Naive thymus-derived CD4-positive, alpha-beta T cell (primary cell): Measurements from ENCODE around the gene ZNF451. TPM values are rescaled to one million over a fixed set of nuclear protein-coding genes. Genes with fewer than 3 reads are reported as not detected.
"Not testable (repeated sequence)": the region's sequence is repeated elsewhere in the genome, so short reads cannot be mapped to it uniquely, and the experiment has no call there.

Source experiments
- ATAC-seq: fragments of 150-1000 bp; cut with Tn5 transposase; 2 replicates; pipeline ENCODE4 v1.10.0; 2021; ENCODE audit warnings: mild to moderate bottlenecking, moderate library complexity
- CTCF ChIA-PET: fragments of 350-600 bp; sonication (Branson Sonifier 250); formaldehyde crosslinking; loops from one replicate; lab custom pipeline; 2021; ENCODE audit warnings: antibody characterized with exemption; lab: Charles Lee
- POLR2A ChIA-PET: fragments of 350-600 bp; sonication (Branson Sonifier 250); formaldehyde crosslinking; loops from one replicate; lab custom pipeline; 2021; ENCODE audit warnings: antibody characterized with exemption, inconsistent platforms; lab: Charles Lee
- DNase-seq, 9 donors: peaks; one replicate each; pipeline versions ENCODE4 v3.0.0 to v3.0.0-alpha.2; 2020 to 2022; ENCODE audit warnings: mixed read lengths in 1 of 9
- H3K27ac ChIP-seq: one replicate; pipeline ENCODE4 v1.7.0; 2013; ENCODE audit warnings: mild to moderate bottlenecking, low read depth, low read length, moderate library complexity
- H3K27me3 ChIP-seq, 2 donors: one replicate each; pipeline ENCODE4 v1.7.0; 2013; ENCODE audit warnings: low read length in 2 of 2, mild to moderate bottlenecking in 2 of 2, moderate library complexity in 2 of 2; ENCODE audit not compliant: control insufficient read depth in 2 of 2, insufficient read depth in 2 of 2
- H3K36me3 ChIP-seq, 3 experiments: 1 replicate in 2 of 3; 2 replicates in 1 of 3; pipeline ENCODE4 v1.7.0; 2013; ENCODE audit warnings: low read length in 3 of 3, mild to moderate bottlenecking in 3 of 3, moderate library complexity in 1 of 3; ENCODE audit not compliant: insufficient read depth in 3 of 3, control insufficient read depth in 2 of 3
- H3K4me1 ChIP-seq, 2 donors: one replicate each; pipeline ENCODE4 v1.7.0; 2013; ENCODE audit warnings: low read length in 2 of 2, mild to moderate bottlenecking in 2 of 2, moderate library complexity in 1 of 2; ENCODE audit not compliant: control insufficient read depth in 2 of 2, insufficient read depth in 2 of 2
- H3K4me3 ChIP-seq: 2 replicates; pipeline ENCODE4 v1.7.0; 2013; ENCODE audit warnings: mild to moderate bottlenecking, low read length
- H3K9me3 ChIP-seq, 3 experiments: 1 replicate in 2 of 3; 2 replicates in 1 of 3; pipeline ENCODE4 v1.7.0; 2013; ENCODE audit warnings: low read length in 3 of 3; ENCODE audit not compliant: control insufficient read depth in 2 of 3
- H3K27ac Mint-ChIP-seq, 9 donors: one replicate each; pipeline ENCODE4 v1.8.0; 2020 to 2022; ENCODE audit warnings: mixed read lengths in 9 of 9, mild to moderate bottlenecking in 8 of 9, moderate library complexity in 5 of 9, inconsistent platforms in 2 of 9
- H3K27me3 Mint-ChIP-seq, 5 donors: one replicate each; pipeline ENCODE4 v1.8.0; 2021 to 2022; ENCODE audit warnings: mixed read lengths in 5 of 5, mild to moderate bottlenecking in 1 of 5
- H3K36me3 Mint-ChIP-seq, 5 donors: one replicate each; pipeline ENCODE4 v1.8.0; 2020 to 2022; ENCODE audit warnings: mixed read lengths in 5 of 5, mild to moderate bottlenecking in 3 of 5, inconsistent platforms in 1 of 5
- H3K4me1 Mint-ChIP-seq, 7 donors: one replicate each; pipeline ENCODE4 v1.8.0; 2020 to 2022; ENCODE audit warnings: mixed read lengths in 7 of 7, mild to moderate bottlenecking in 3 of 7, inconsistent platforms in 1 of 7
- H3K4me3 Mint-ChIP-seq, 10 donors: one replicate each; pipeline ENCODE4 v1.8.0; 2020 to 2022; ENCODE audit warnings: mild to moderate bottlenecking in 10 of 10, mixed read lengths in 10 of 10, moderate library complexity in 6 of 10, inconsistent platforms in 2 of 10
- H3K9me3 Mint-ChIP-seq, 11 donors: one replicate each; pipeline ENCODE4 v1.8.0; 2020 to 2022; ENCODE audit warnings: mixed read lengths in 11 of 11, mild to moderate bottlenecking in 4 of 11, inconsistent platforms in 1 of 11, moderate library complexity in 1 of 11
- intact Hi-C, 2 donors: fragments of 100-400 bp; cut with micrococcal nuclease; formaldehyde crosslinking; loops; one replicate each; pipeline ENCODE4 v1.15.1; 2023
- polyA plus RNA-seq, 2 donors: library from polyadenylated mRNA; unstranded; fragments of 300-500 nt; fragmentation: Illumina TruSeq; gene quantifications; one replicate each; pipeline ENCODE4 v1.2.3, GENCODE V29; 2021
- total RNA-seq, 6 experiments: library from RNA in 5 of 6; stranded (reverse) in 5 of 6; gene quantifications; 1 replicate in 5 of 6; 2 replicates in 1 of 6; pipeline ENCODE4 v1.2.3 and lab custom pipeline; 2021 to 2026

Gene ZNF451
- total and polyA plus RNA-seq, 7 experiments from 2014 or later: 29.8 to 116 (median 96.2) TPM

GRCh38 chr6:57087916-57088315 is 2.1 kb upstream of the ZNF451 start:
- ChIA-PET CTCF (interaction anchor here (0.6 kb wide), 1 partner anchor 32 kb away, joined by 6 read pairs; no protein-coding TSS in a partner anchor), POLR2A (no interaction called here)
- Histone ChIP-seq H3K27me3 (no peaks in the 10 kb centered on the region), H3K4me1 (peaks cover 14 to 20% of the 10 kb centered on the region in 2 donors), H3K4me3 (no peak overlapping the region), H3K36me3 (peaks cover 0 to 9% (median 0%) of the 10 kb centered on the region in 3 experiments), H3K27ac (no peak overlapping the region), H3K9me3 (no peaks in the 10 kb centered on the region)
- ATAC-seq (no peak), DNase-seq (no peak)
- Mint-ChIP-seq H3K4me1 (peaks cover 14 to 25% (median 23%) of the 10 kb centered on the region in 7 donors), H3K9me3 (no peaks in the 10 kb centered on the region), H3K36me3 (peaks cover 4 to 11% (median 10%) of the 10 kb centered on the region in 5 donors), H3K4me3 (peak overlapping the region in 1 of 10 donors; percentile 42), H3K27ac (no peak overlapping the region), H3K27me3 (no peaks in the 10 kb centered on the region)
- intact Hi-C loops: no loop called here

- ATAC-seq (no peak), DNase-seq (no peak)
- peaks cover 22 to 38% (median 34%) of the 10 kb centered on the region in 7 donors for H3K4me1 Mint-ChIP-seq
- H3K27me3 Mint-ChIP-seq: no peaks in the 10 kb centered on the region
- peaks cover 0 to 3% (median 0%) of the 10 kb centered on the region in 11 donors for H3K9me3 Mint-ChIP-seq
- intact Hi-C loops: loop anchor here (1.0 kb wide), 3 partner anchors 43 to 872 kb away; partner anchors contain the start of genes KIAA1586 (in 2 of the 2) and BAG2 (in 1 of the 2)
- H3K4me3 ChIP-seq: peak overlapping the region; percentile 64
- peaks cover 4 to 18% (median 10%) of the 10 kb centered on the region in 5 donors for H3K36me3 Mint-ChIP-seq
- peak overlapping the region; percentile 85 to 94 (median 90) for H3K4me3 Mint-ChIP-seq
- no peaks in the 10 kb centered on the region for H3K27me3 ChIP-seq
- CTCF ChIA-PET: no interaction called here
- H3K9me3 ChIP-seq: no peaks in the 10 kb centered on the region
- peak overlapping the region; percentile 78 for H3K27ac ChIP-seq
- POLR2A ChIA-PET: interaction anchor here (0.8 kb wide), 1 partner anchor 83 kb away, joined by 3 read pairs; no protein-coding TSS in a partner anchor
- H3K4me1 ChIP-seq: peaks cover 24% of the 10 kb centered on the region in 2 donors
- peaks cover 0 to 9% (median 0%) of the 10 kb centered on the region in 3 experiments for H3K36me3 ChIP-seq
- peak overlapping the region in 7 of 9 donors; percentile 79 to 92 (median 87) for H3K27ac Mint-ChIP-seq
These were observed 723 bp upstream of the ZNF451 start for GRCh38 chr6:57089265-57089664.

- CTCF ChIA-PET, H3K27me3 ChIP-seq, H3K4me3 ChIP-seq, H3K36me3 ChIP-seq, DNase-seq, H3K27me3 Mint-ChIP-seq, H3K9me3 Mint-ChIP-seq, H3K9me3 ChIP-seq, POLR2A ChIA-PET: not testable (repeated sequence)
- Histone ChIP-seq H3K27ac (peak overlapping the region; percentile 78), H3K4me1 (peaks cover 24% of the 10 kb centered on the region in 2 donors)
- Mint-ChIP-seq H3K4me1 (peaks cover 25 to 49% (median 39%) of the 10 kb centered on the region in 7 donors), H3K27ac (peak overlapping the region in 3 of 9 donors; percentile 85 to 91 (median 87)), H3K36me3 (peaks cover 4 to 22% (median 13%) of the 10 kb centered on the region in 5 donors), H3K4me3 (peak overlapping the region in 2 of 10 donors; percentile 87 to 94)
- intact Hi-C loops: loop anchor here (1.0 to 5.0 kb wide), 6 partner anchors 82 to 548 kb away; partner anchors contain the start of genes RAB23 (in 2 of the 2), BAG2 (in 1 of the 2), BEND6 (in 1 of the 2) and PRIM2 (in 1 of the 2)
- peak; percentile 16 for ATAC-seq
These were observed 575 bp downstream of the ZNF451 start for GRCh38 chr6:57090458-57091067.

DNA sequence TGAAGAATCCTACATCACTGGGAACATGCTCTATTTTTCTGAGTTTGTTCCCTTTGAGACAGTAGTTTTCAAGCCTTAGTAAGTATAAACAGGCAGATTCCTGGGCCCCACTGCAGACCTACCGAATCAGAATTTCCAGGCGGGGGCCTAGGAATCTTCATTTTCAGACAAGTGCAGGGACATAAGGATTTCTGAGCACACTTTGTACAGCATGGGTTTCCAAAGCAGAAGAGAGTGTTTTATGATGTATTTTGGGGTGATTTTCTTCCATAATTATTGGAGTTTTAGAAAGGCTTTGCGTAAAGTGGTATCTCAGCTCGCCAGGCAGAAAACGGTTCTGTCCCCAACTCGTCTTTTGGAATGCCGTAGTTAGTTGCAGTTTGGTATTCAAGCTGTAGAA is 1.4 kb downstream of the ZNF451 start:
- Histone ChIP-seq H3K27ac (peak overlapping the region; percentile 25), H3K4me1 (peaks cover 24% of the 10 kb centered on the region in 2 donors)
- H3K9me3 ChIP-seq, H3K27me3 Mint-ChIP-seq, H3K27me3 ChIP-seq, H3K36me3 ChIP-seq, POLR2A ChIA-PET, H3K9me3 Mint-ChIP-seq, H3K4me3 ChIP-seq, CTCF ChIA-PET, DNase-seq, ATAC-seq: not testable (repeated sequence)
- intact Hi-C loops: loop anchor here in 1 of 2 donors (5.0 kb wide), 2 partner anchors 189 to 549 kb away; no protein-coding TSS in a partner anchor
- H3K4me1 Mint-ChIP-seq: peaks cover 26 to 53% (median 42%) of the 10 kb centered on the region in 7 donors
- H3K27ac Mint-ChIP-seq: peak overlapping the region in 7 of 9 donors; percentile 40 to 89 (median 59)
- H3K36me3 Mint-ChIP-seq: peaks cover 4 to 22% (median 13%) of the 10 kb centered on the region in 5 donors
- peak overlapping the region; percentile 47 to 83 (median 69) for H3K4me3 Mint-ChIP-seq

DNA sequence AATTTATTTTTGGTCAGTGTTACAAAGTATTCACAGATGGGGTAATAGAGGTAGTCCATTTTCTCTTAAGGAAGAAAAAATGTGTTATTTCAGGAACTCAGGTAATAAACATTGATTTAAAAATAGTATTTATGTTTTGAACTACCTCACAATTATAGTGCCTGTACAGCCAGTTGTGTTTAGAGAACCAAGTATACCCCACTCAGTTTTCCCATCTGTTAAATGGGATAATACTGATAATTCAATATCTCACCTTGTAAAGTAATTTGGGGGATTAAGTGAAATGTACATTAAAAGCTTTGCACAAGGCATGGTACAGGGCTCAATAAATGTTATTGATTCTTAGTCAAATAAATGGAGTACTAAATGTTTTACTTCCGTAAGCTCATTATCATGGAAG is 4.7 kb downstream of the ZNF451 start:
- DNase-seq (no peak), ATAC-seq (no peak)
- Mint-ChIP-seq H3K9me3 (peaks cover 0 to 3% (median 0%) of the 10 kb centered on the region in 11 donors), H3K4me3 (peak overlapping the region in 1 of 10 donors; percentile 41), H3K27ac (no peak overlapping the region), H3K36me3 (peaks cover 4 to 46% (median 28%) of the 10 kb centered on the region in 5 donors), H3K4me1 (peaks cover 34 to 72% (median 64%) of the 10 kb centered on the region in 7 donors), H3K27me3 (no peaks in the 10 kb centered on the region)
- CTCF ChIA-PET: no interaction called here
- POLR2A ChIA-PET: interaction anchor here (0.6 kb wide), 1 partner anchor 49 kb away, joined by 3 read pairs; no protein-coding TSS in a partner anchor
- intact Hi-C loops: loop anchor here (5.0 kb wide), 3 partner anchors 38 to 552 kb away; no protein-coding TSS in a partner anchor
- Histone ChIP-seq H3K36me3 (peaks cover 4 to 14% (median 13%) of the 10 kb centered on the region in 3 experiments), H3K4me1 (peaks cover 18 to 24% of the 10 kb centered on the region in 2 donors), H3K27ac (no peak overlapping the region), H3K9me3 (no peaks in the 10 kb centered on the region), H3K27me3 (no peaks in the 10 kb centered on the region), H3K4me3 (no peak overlapping the region)

DNA sequence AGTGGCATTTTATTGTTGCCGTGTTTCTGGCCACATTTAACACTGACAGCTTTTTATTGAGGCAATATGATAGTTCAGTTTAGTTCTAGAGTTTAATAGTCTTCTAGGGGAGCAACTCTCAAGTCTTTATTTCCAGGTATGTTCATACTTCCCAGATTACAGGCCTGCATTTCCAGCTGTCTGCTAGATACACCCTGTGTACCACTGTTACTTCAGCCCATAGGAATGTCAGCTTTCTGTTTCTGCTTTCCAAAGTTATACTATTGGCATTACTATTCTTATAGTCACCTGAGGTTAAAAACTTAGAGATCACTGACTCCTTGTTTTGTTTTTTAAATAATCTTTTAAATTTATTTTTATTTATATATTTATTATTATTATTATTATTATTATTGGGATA is 7.6 kb downstream of the ZNF451 start:
- ChIA-PET POLR2A (no interaction called here), CTCF (no interaction called here)
- DNase-seq (no peak), ATAC-seq (no peak)
- H3K9me3 ChIP-seq: no peaks in the 10 kb centered on the region
- Mint-ChIP-seq H3K4me1 (peaks cover 23 to 73% (median 51%) of the 10 kb centered on the region in 7 donors), H3K27ac (peak overlapping the region in 1 of 9 donors; percentile 28), H3K36me3 (peaks cover 20 to 65% (median 45%) of the 10 kb centered on the region in 5 donors), H3K4me3 (peak overlapping the region in 4 of 10 donors; percentile 4 to 40 (median 18)), H3K27me3 (no peaks in the 10 kb centered on the region), H3K9me3 (peaks cover 0 to 3% (median 0%) of the 10 kb centered on the region in 11 donors)
- no peak overlapping the region for H3K27ac ChIP-seq
- H3K4me1 ChIP-seq: peaks cover 6 to 13% of the 10 kb centered on the region in 2 donors
- H3K27me3 ChIP-seq: no peaks in the 10 kb centered on the region
- H3K4me3 ChIP-seq: no peak overlapping the region
- intact Hi-C loops: loop anchor here in 1 of 2 donors (5.0 kb wide), 1 partner anchor 35 kb away; no protein-coding TSS in a partner anchor
- peaks cover 18 to 42% (median 28%) of the 10 kb centered on the region in 3 experiments for H3K36me3 ChIP-seq
